CD4-positive, alpha-beta T cell (primary cell): ENCODE measurements around the gene HEATR3. TPM values are rescaled to one million over a fixed set of nuclear protein-coding genes. Genes with fewer than 3 reads are reported as not detected.

Experiments
- ATAC-seq: fragments of 200-7000 bp; cut with Tn5 transposase; one replicate; pipeline ENCODE4 v1.10.0; 2022; ENCODE audit warnings: mild to moderate bottlenecking; ENCODE audit not compliant: poor library complexity
- CTCF ChIA-PET: fragments of 350-600 bp; sonication (Branson Sonifier 250); formaldehyde crosslinking; loops from one replicate; lab custom pipeline; 2021; ENCODE audit warnings: antibody characterized with exemption, inconsistent platforms; lab: Charles Lee
- POLR2A ChIA-PET: fragments of 350-600 bp; sonication (Branson Sonifier 250); formaldehyde crosslinking; loops from one replicate; lab custom pipeline; 2021; ENCODE audit warnings: antibody characterized with exemption, inconsistent platforms; lab: Charles Lee
- DNase-seq, 14 experiments: peaks; one replicate each; pipeline ENCODE4 v3.0.0-alpha.2; 2013 to 2020; ENCODE audit warnings: mixed read lengths in 2 of 14
- H3K27ac ChIP-seq, 2 donors: one replicate each; pipeline versions ENCODE4 v1.5.1 to v1.7.0; 2013; ENCODE audit warnings: low read length in 2 of 2, low read depth in 1 of 2, mild to moderate bottlenecking in 1 of 2
- H3K27me3 ChIP-seq, 2 experiments: 1 replicate in 1 of 2; 2 replicates in 1 of 2; pipeline versions ENCODE4 v1.6.1 to v1.7.0; 2013; ENCODE audit warnings: low read length in 2 of 2, control low read depth in 1 of 2, mild to moderate bottlenecking in 1 of 2, moderate library complexity in 1 of 2; ENCODE audit not compliant: insufficient read depth in 2 of 2, control insufficient read depth in 1 of 2
- H3K36me3 ChIP-seq: one replicate; pipeline ENCODE4 v1.6.1; 2013; ENCODE audit warnings: low read length, control low read depth; ENCODE audit not compliant: insufficient read depth
- H3K4me1 ChIP-seq: one replicate; pipeline ENCODE4 v1.6.1; 2013; ENCODE audit warnings: low read length, control low read depth; ENCODE audit not compliant: insufficient read depth
- H3K4me3 ChIP-seq: one replicate; pipeline ENCODE4 v1.5.1; 2013; ENCODE audit warnings: mild to moderate bottlenecking, low read length, moderate library complexity
- H3K9me3 ChIP-seq, 2 experiments: 1 replicate in 1 of 2; 2 replicates in 1 of 2; pipeline versions ENCODE4 v1.6.1 to v1.7.0; 2013; ENCODE audit warnings: low read length in 2 of 2, mild to moderate bottlenecking in 2 of 2, control low read depth in 1 of 2, moderate library complexity in 1 of 2; ENCODE audit not compliant: control insufficient read depth in 1 of 2, insufficient read depth in 1 of 2
- H3K27ac Mint-ChIP-seq: one replicate; pipeline ENCODE4 v1.8.0; 2020; ENCODE audit warnings: mixed read lengths
- H3K27me3 Mint-ChIP-seq: one replicate; pipeline ENCODE4 v1.8.0; 2021; ENCODE audit warnings: mixed read lengths
- H3K36me3 Mint-ChIP-seq: one replicate; pipeline ENCODE4 v1.8.0; 2021; ENCODE audit warnings: low read depth, mixed read lengths
- H3K4me1 Mint-ChIP-seq: one replicate; pipeline ENCODE4 v1.8.0; 2021; ENCODE audit warnings: low read depth, mixed read lengths
- H3K4me3 Mint-ChIP-seq: one replicate; pipeline ENCODE4 v1.8.0; 2020; ENCODE audit warnings: mild to moderate bottlenecking, mixed read lengths
- H3K9me3 Mint-ChIP-seq: one replicate; pipeline ENCODE4 v1.8.0; 2020; ENCODE audit warnings: mixed read lengths
- CTCF ChIP-seq: fragments of 200-600 bp; IDR thresholded peaks from one replicate; pipeline ENCODE4 v1.8.0; 2022; ENCODE audit warnings: antibody characterized with exemption, mild to moderate bottlenecking
- intact Hi-C, 2 experiments: fragments of 100-400 bp; cut with DNase I in 1 of 2; cut with micrococcal nuclease in 1 of 2; formaldehyde crosslinking; loops; one replicate each; pipeline versions ENCODE4 v1.15.1 to v1.9.0; 2023 to 2025; cut with DNase I, micrococcal nuclease
- total RNA-seq, 174 experiments: library from RNA in 2 of 174; stranded (reverse) in 2 of 174; gene quantifications; one replicate each; pipeline ENCODE4 v1.2.3 and lab custom pipeline; 2021 to 2026

HEATR3 gene
- total RNA-seq, 2 experiments from 2014 or later, result 10.1 to 10.6 TPM

- CTCF ChIA-PET, result interaction anchor here (1.0 kb wide), 1 partner anchor 89 kb away, joined by 3 read pairs; no protein-coding TSS in a partner anchor
- intact Hi-C loops, result loop anchor here in 1 of 2 experiments (5.0 kb wide), 1 partner anchor 41 kb away; no protein-coding TSS in a partner anchor
- ATAC-seq, result no peak
- no peak overlapping the region for H3K4me3 Mint-ChIP-seq
- POLR2A ChIA-PET, result interaction anchor here (0.6 to 2.1 kb wide), 5 partner anchors 31 to 75 kb away, joined by 3 to 9 read pairs (median 3); partner anchors contain the start of gene TENT4B
- H3K27me3 Mint-ChIP-seq, result no peaks in the 10 kb centered on the region
- no peak overlapping the region for H3K27ac ChIP-seq
- H3K4me3 ChIP-seq, result no peak overlapping the region
- TF ChIP-seq CTCF, result no peak
- H3K27ac Mint-ChIP-seq, result peak overlapping the region; percentile 22
- no peaks in the 10 kb centered on the region for H3K36me3 ChIP-seq
- no peaks in the 10 kb centered on the region for H3K9me3 ChIP-seq
- no peak for DNase-seq
- peaks cover 17% of the 10 kb centered on the region for H3K4me1 Mint-ChIP-seq
- peaks cover 3% of the 10 kb centered on the region for H3K9me3 Mint-ChIP-seq
- H3K4me1 ChIP-seq, result peaks cover 12% of the 10 kb centered on the region
- H3K36me3 Mint-ChIP-seq, result no peaks in the 10 kb centered on the region
- no peaks in the 10 kb centered on the region for H3K27me3 ChIP-seq
Observed at GRCh38 chr16:50121278-50121677, 55.5 kb downstream of the HEATR3 start.

GRCh38 chr16:50121721-50122445 is 56.1 kb downstream of the HEATR3 start:
- Histone ChIP-seq H3K36me3 (no peaks in the 10 kb centered on the region), H3K9me3 (no peaks in the 10 kb centered on the region), H3K4me3 (no peak overlapping the region), H3K4me1 (peaks cover 12% of the 10 kb centered on the region), H3K27me3 (no peaks in the 10 kb centered on the region), H3K27ac (no peak overlapping the region)
- Mint-ChIP-seq H3K36me3 (no peaks in the 10 kb centered on the region), H3K27me3 (no peaks in the 10 kb centered on the region), H3K4me1 (peaks cover 17% of the 10 kb centered on the region), H3K9me3 (peaks cover 3% of the 10 kb centered on the region), H3K27ac (peak overlapping the region; percentile 22), H3K4me3 (no peak overlapping the region)
- intact Hi-C loops, result loop anchor here in 1 of 2 experiments (5.0 kb wide), 1 partner anchor 40 kb away; no protein-coding TSS in a partner anchor
- no peak for TF ChIP-seq CTCF
- ChIA-PET POLR2A (interaction anchor here (0.6 to 2.1 kb wide), 5 partner anchors 30 to 75 kb away, joined by 3 to 9 read pairs (median 3); partner anchors contain the start of gene TENT4B), CTCF (interaction anchor here (1.0 to 1.2 kb wide), 2 partner anchors 20 to 88 kb away, joined by 3 read pairs; no protein-coding TSS in a partner anchor)
- ATAC-seq (peak; percentile 94), DNase-seq (peak in 10 of 14 experiments; percentile 2 to 69 (median 42))

DNA sequence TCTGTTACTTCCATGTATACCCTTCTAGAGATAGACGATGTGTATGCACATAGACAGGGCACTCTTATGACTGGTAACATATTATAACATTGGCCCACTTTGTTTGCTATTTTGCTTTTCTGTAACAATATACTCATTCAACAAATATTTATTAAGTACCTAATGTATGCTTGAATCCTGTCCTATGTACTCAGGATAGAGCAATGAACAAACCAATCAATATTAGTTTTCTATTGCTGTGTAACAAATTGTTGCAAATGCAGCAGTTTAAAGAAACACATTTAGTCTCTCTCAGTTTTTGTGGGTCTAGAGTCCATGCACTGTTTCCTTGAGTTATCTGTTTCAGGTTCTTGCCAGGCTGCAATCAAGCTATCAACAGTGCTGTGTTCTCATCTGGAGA is 57.6 kb downstream of the HEATR3 start:
- POLR2A ChIA-PET, result no interaction called here
- H3K27me3 ChIP-seq, result no peaks in the 10 kb centered on the region
- H3K9me3 ChIP-seq, result no peaks in the 10 kb centered on the region
- H3K36me3 ChIP-seq, result no peaks in the 10 kb centered on the region
- CTCF ChIA-PET, result no interaction called here
- Mint-ChIP-seq H3K27ac (no peak overlapping the region), H3K27me3 (no peaks in the 10 kb centered on the region), H3K36me3 (no peaks in the 10 kb centered on the region), H3K4me3 (no peak overlapping the region), H3K4me1 (peaks cover 17% of the 10 kb centered on the region), H3K9me3 (peaks cover 3% of the 10 kb centered on the region)
- H3K4me1 ChIP-seq, result peaks cover 12% of the 10 kb centered on the region
- TF ChIP-seq CTCF, result no peak
- intact Hi-C loops, result loop anchor here in 1 of 2 experiments (5.0 kb wide), 1 partner anchor 39 kb away; no protein-coding TSS in a partner anchor
- no peak for DNase-seq
- no peak overlapping the region for H3K27ac ChIP-seq
- no peak overlapping the region for H3K4me3 ChIP-seq
- no peak for ATAC-seq
